H9 (cell line): ENCODE results near the gene BTRC. TPM values are rescaled to one million over a fixed set of nuclear protein-coding genes. Genes with fewer than 3 reads are reported as not detected.
A peak's percentile ranks its signal among the peaks of the same experiment; 100 is the strongest.

Experiments
- DNase-seq: peaks from one replicate; pipeline ENCODE4 v3.0.0-alpha.2; 2017
- H2AFZ ChIP-seq: one replicate; pipeline ENCODE4 v1.6.1; 2013; ENCODE audit warnings: mild to moderate bottlenecking, low read length, control low read depth, moderate library complexity
- H2AK5ac ChIP-seq: 2 replicates; pipeline ENCODE4 v1.6.1; 2013; ENCODE audit warnings: low read length, control low read depth, mixed read lengths; ENCODE audit not compliant: insufficient read length
- H2BK120ac ChIP-seq: one replicate; pipeline ENCODE4 v1.6.1; 2013; ENCODE audit warnings: low read depth, mild to moderate bottlenecking, low read length, control low read depth, inconsistent platforms; ENCODE audit not compliant: poor library complexity, severe bottlenecking
- H2BK12ac ChIP-seq: 2 replicates; pipeline ENCODE4 v1.6.1; 2013; ENCODE audit warnings: low read length, control low read depth, mixed read lengths, low read depth; ENCODE audit not compliant: insufficient read length
- H2BK15ac ChIP-seq: 2 replicates; pipeline ENCODE4 v1.6.1; 2013; ENCODE audit warnings: low read depth, low read length, control low read depth
- H2BK20ac ChIP-seq: one replicate; pipeline ENCODE4 v1.6.1; 2013; ENCODE audit warnings: low read depth, mild to moderate bottlenecking, low read length, control low read depth, inconsistent platforms; ENCODE audit not compliant: poor library complexity, severe bottlenecking
- H2BK5ac ChIP-seq: 2 replicates; pipeline ENCODE4 v1.6.1; 2013; ENCODE audit warnings: low read length, control low read depth, mixed read lengths; ENCODE audit not compliant: insufficient read length
- H3K14ac ChIP-seq: 2 replicates; pipeline ENCODE4 v1.6.1; 2013; ENCODE audit warnings: low read length, control low read depth; ENCODE audit not compliant: insufficient read depth
- H3K18ac ChIP-seq: 2 replicates; pipeline ENCODE4 v1.6.1; 2013; ENCODE audit warnings: low read depth, mild to moderate bottlenecking, mixed read lengths, low read length, control low read depth; ENCODE audit not compliant: insufficient read length
- H3K23ac ChIP-seq: 2 replicates; pipeline ENCODE4 v1.6.1; 2013; ENCODE audit warnings: low read length, control low read depth, mixed read lengths, low read depth; ENCODE audit not compliant: insufficient read length
- H3K23me2 ChIP-seq: 2 replicates; pipeline ENCODE4 v1.6.1; 2013; ENCODE audit warnings: low read depth, mild to moderate bottlenecking, mixed read lengths, low read length, control low read depth; ENCODE audit not compliant: insufficient read length, poor library complexity, severe bottlenecking
- H3K27ac ChIP-seq: 2 replicates; pipeline ENCODE4 v1.5.1; 2013; ENCODE audit warnings: low read length, control low read depth, mixed read lengths, low read depth; ENCODE audit not compliant: insufficient read length
- H3K27me3 ChIP-seq: 2 replicates; pipeline ENCODE4 v1.6.1; 2013; ENCODE audit warnings: low read length, control low read depth, inconsistent platforms; ENCODE audit not compliant: insufficient read depth
- H3K4ac ChIP-seq: 2 replicates; pipeline ENCODE4 v1.6.1; 2013; ENCODE audit warnings: low read depth, mild to moderate bottlenecking, control low read depth, inconsistent platforms, low read length, moderate library complexity
- H3K4me1 ChIP-seq: 2 replicates; pipeline ENCODE4 v1.6.1; 2013; ENCODE audit warnings: low read length, control low read depth, inconsistent platforms; ENCODE audit not compliant: insufficient read depth
- H3K4me2 ChIP-seq: 2 replicates; pipeline ENCODE4 v1.6.1; 2013; ENCODE audit warnings: low read length, control low read depth, mixed read lengths; ENCODE audit not compliant: insufficient read length, insufficient read depth
- H3K56ac ChIP-seq: 2 replicates; pipeline ENCODE4 v1.6.1; 2013; ENCODE audit warnings: low read depth, mild to moderate bottlenecking, mixed read lengths, low read length, control low read depth; ENCODE audit not compliant: insufficient read length
- H3K79me1 ChIP-seq: 2 replicates; pipeline ENCODE4 v1.6.1; 2013; ENCODE audit warnings: low read depth, mild to moderate bottlenecking, moderate library complexity, low read length, control low read depth, inconsistent platforms; ENCODE audit not compliant: insufficient read depth, poor library complexity, severe bottlenecking
- H3K79me2 ChIP-seq: 2 replicates; pipeline ENCODE4 v1.6.1; 2013; ENCODE audit warnings: low read length, control low read depth, inconsistent platforms; ENCODE audit not compliant: insufficient read depth
- H3K9ac ChIP-seq: 2 replicates; pipeline ENCODE4 v1.6.1; 2013; ENCODE audit warnings: low read length, control low read depth, mixed read lengths; ENCODE audit not compliant: insufficient read length; ENCODE audit errors: extremely low read depth
- H3K9me3 ChIP-seq: one replicate; pipeline ENCODE4 v1.6.1; 2013; ENCODE audit warnings: low read depth, low read length, inconsistent platforms; ENCODE audit not compliant: control insufficient read depth
- H3T11ph ChIP-seq: one replicate; pipeline ENCODE4 v1.6.1; 2013; ENCODE audit warnings: mild to moderate bottlenecking, low read length, control low read depth, inconsistent platforms
- H4K20me1 ChIP-seq: one replicate; pipeline ENCODE4 v1.6.1; 2013; ENCODE audit not compliant: control insufficient read depth, insufficient read length, insufficient read depth
- H4K5ac ChIP-seq: 2 replicates; pipeline ENCODE4 v1.6.1; 2013; ENCODE audit warnings: low read depth, mild to moderate bottlenecking, mixed read lengths, low read length, control low read depth; ENCODE audit not compliant: insufficient read length
- H4K8ac ChIP-seq: replicated peaks from 2 replicates; pipeline ENCODE4 v1.6.1; 2013; ENCODE audit warnings: low read length, control low read depth, mixed read lengths, low read depth; ENCODE audit not compliant: insufficient read length
- H4K91ac ChIP-seq: 2 replicates; pipeline ENCODE4 v1.6.1; 2013; ENCODE audit warnings: low read depth, mild to moderate bottlenecking, moderate library complexity, mixed read lengths, low read length, control low read depth; ENCODE audit not compliant: insufficient read length
- H3K27ac Mint-ChIP-seq, 3 experiments: 2 replicates in 2 of 3; 3 replicates in 1 of 3; pipeline ENCODE4 v1.8.0; 2020 to 2021; ENCODE audit warnings: mixed read lengths in 3 of 3, mild to moderate bottlenecking in 1 of 3, moderate library complexity in 1 of 3
- H3K27me3 Mint-ChIP-seq: 2 replicates; pipeline ENCODE4 v1.8.0; 2021; ENCODE audit warnings: low read depth, mild to moderate bottlenecking, moderate library complexity, mixed read lengths
- H3K36me3 Mint-ChIP-seq, 3 experiments: 2 replicates in 2 of 3; 3 replicates in 1 of 3; pipeline ENCODE4 v1.8.0; 2020 to 2021; ENCODE audit warnings: low read depth in 3 of 3, mixed read lengths in 3 of 3; ENCODE audit not compliant: insufficient read depth in 1 of 3
- H3K4me1 Mint-ChIP-seq, 2 experiments: 2 replicates each; pipeline ENCODE4 v1.8.0; 2020; ENCODE audit warnings: mixed read lengths in 2 of 2
- H3K4me3 Mint-ChIP-seq, 2 experiments: 2 replicates in 1 of 2; 3 replicates in 1 of 2; pipeline ENCODE4 v1.8.0; 2020 to 2021; ENCODE audit warnings: mild to moderate bottlenecking in 2 of 2, mixed read lengths in 2 of 2, moderate library complexity in 1 of 2
- H3K9me3 Mint-ChIP-seq, 2 experiments: 2 replicates in 1 of 2; 3 replicates in 1 of 2; pipeline ENCODE4 v1.8.0; 2020; ENCODE audit warnings: mild to moderate bottlenecking in 2 of 2, mixed read lengths in 2 of 2, moderate library complexity in 1 of 2
- WGBS: extraction: QIAGEN DNeasy Blood & Tissue Kit; methylation state at CpG from one replicate; pipeline ENCODE4 v1.1.7; 2013; ENCODE audit warnings: missing lambda C conversion rate, low lambda C conversion rate, mixed read lengths; ENCODE audit not compliant: insufficient read length; ENCODE audit errors: extremely low coverage; 5-methylcytosine and 5-hydroxymethylcytosine counted together
- total RNA-seq: library from RNA; stranded (reverse); gene quantifications from 2 replicates; pipeline ENCODE4 v1.2.1, GENCODE V29; 2021
- TF ChIP-seq, protein P1 (sequence below): fragments of 200-600 bp; sonication (generic); conservative IDR thresholded peaks from 3 replicates; pipeline ENCODE4 v1.8.0; 2021; ENCODE audit warnings: antibody characterized with exemption, mild to moderate bottlenecking

Gene BTRC
- total RNA-seq, 1 experiment from 2014 or later, result 24.2 TPM

DNA sequence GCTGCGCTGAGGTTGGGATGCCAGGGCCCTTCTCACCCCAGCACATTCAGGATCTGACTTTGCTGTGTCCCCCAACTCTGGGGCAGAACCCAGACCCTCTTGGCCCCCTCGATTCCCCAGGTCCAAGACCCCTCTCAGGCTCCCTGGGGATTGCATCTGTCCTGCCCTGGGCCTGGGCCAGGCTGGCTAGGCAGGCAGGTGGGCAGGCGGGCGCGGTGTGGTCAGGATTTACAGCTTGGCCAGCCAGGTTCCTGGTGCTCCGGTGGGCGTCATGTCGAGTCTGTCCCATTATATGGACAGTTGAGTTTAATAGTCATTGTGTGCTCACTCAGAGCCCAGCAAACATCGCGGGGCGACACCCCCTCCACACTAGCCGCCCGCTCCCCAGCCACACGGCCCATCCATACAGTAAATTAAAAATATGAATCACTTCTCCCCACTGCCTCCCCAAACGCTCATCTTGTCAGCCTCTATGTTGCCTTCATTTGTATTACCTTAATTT is 210.6 kb downstream of the BTRC start:
- Histone ChIP-seq H2AFZ (no peak overlapping the region), H2AK5ac (no peak overlapping the region), H3K79me1 (no peaks in the 10 kb centered on the region), H4K8ac (no peak overlapping the region), H3K23ac (no peak overlapping the region), H3K9ac (no peak overlapping the region), H2BK20ac (no peak overlapping the region), H3K9me3 (no peaks in the 10 kb centered on the region), H3K79me2 (no peaks in the 10 kb centered on the region), H3K4ac (no peak overlapping the region), H4K20me1 (no peaks in the 10 kb centered on the region), H3K27me3 (peaks cover 8% of the 10 kb centered on the region; the same call in 1 of the 2 replicates), H2BK15ac (no peak overlapping the region), H3K4me2 (no peak overlapping the region), H3T11ph (no peak overlapping the region), H3K27ac (no peak overlapping the region), H4K91ac (no peak overlapping the region), H2BK12ac (no peak overlapping the region), H4K5ac (no peak overlapping the region), H3K56ac (no peak overlapping the region), H3K14ac (no peak overlapping the region), H3K18ac (no peak overlapping the region), H2BK120ac (no peak overlapping the region), H2BK5ac (no peak overlapping the region), H3K4me1 (no peaks in the 10 kb centered on the region), H3K23me2 (peaks cover 2% of the 10 kb centered on the region)
- DNase-seq, result peak; percentile 20
- H3K4me1 Mint-ChIP-seq, result peaks cover 15 to 18% of the 10 kb centered on the region in 2 experiments
- no peaks in the 10 kb centered on the region; a peak in 1 of 5 replicates for H3K9me3 Mint-ChIP-seq
- no peak overlapping the region for H3K4me3 Mint-ChIP-seq
- TF ChIP-seq, protein P1, sequence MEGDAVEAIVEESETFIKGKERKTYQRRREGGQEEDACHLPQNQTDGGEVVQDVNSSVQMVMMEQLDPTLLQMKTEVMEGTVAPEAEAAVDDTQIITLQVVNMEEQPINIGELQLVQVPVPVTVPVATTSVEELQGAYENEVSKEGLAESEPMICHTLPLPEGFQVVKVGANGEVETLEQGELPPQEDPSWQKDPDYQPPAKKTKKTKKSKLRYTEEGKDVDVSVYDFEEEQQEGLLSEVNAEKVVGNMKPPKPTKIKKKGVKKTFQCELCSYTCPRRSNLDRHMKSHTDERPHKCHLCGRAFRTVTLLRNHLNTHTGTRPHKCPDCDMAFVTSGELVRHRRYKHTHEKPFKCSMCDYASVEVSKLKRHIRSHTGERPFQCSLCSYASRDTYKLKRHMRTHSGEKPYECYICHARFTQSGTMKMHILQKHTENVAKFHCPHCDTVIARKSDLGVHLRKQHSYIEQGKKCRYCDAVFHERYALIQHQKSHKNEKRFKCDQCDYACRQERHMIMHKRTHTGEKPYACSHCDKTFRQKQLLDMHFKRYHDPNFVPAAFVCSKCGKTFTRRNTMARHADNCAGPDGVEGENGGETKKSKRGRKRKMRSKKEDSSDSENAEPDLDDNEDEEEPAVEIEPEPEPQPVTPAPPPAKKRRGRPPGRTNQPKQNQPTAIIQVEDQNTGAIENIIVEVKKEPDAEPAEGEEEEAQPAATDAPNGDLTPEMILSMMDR, result no peak
- H3K36me3 Mint-ChIP-seq, result no peaks in the 10 kb centered on the region; a peak in 1 of 7 replicates
- WGBS, result no CpG with 5 or more reads among the region's 15 CpGs
- peaks cover 67% of the 10 kb centered on the region for H3K27me3 Mint-ChIP-seq
- no peak overlapping the region for H3K27ac Mint-ChIP-seq
